ENCODE data around the gene PALD1.

DNA sequence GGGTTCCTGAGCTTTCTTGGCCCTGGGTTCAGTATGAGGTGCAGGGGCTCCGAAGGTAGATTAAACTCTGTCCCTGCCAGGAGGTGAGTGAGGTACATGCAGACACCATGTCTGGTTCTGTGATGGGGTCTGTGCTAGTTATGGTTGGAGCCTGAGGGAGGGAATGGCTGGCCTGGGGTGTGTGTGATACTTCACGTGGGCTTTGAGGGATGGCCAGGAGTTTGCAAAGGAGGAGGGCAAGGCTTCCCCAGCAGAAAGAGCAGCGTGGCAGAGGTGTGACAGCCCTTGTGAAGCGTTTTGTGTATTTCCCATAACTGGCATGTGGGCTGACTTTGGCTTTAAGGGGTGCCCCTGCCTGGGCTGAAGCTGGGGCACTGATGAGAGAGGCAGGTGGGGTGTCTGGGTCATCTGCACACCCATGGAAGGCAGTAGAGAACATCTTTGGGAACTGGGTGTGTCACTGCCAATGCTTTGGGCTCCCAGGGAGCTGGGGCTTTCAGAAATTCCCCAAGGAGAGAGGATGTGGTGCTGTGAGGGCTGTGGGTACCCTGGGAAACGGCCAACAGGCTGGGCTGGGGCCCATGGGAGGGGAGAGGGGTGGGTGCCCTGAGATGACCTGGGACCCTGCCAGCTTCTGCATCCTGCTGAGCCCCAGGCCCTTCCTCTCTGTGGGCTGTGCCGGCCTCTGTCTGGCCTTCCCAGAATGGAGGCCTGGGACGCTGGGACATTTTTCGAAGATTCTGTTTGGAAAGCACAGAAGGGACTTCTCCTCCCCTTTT lies 4.6 kb downstream of the PALD1 start:
- TF ChIP-seq CTCF (IDR thresholded peaks at IDR 0.05; ENCODE audit: insufficient read depth, low read length, poor library complexity, severe bottlenecking): no peak
- no peak for TF ChIP-seq EZH2phosphoT487 (conservative IDR thresholded peaks at IDR 0.05; ENCODE audit: low read length)

All from SU-DHL-6 (cell line).